HG02973 (cell line): ENCODE results near the gene RNASE11.

ENCODE experiments used
- ATAC-seq: cut with Tn5 transposase; IDR thresholded peaks from one replicate; pipeline ENCODE4 v1.9.1; 2021; ENCODE audit warnings: moderate library complexity; ENCODE audit not compliant: unreplicated experiment

Gene RNASE11

DNA sequence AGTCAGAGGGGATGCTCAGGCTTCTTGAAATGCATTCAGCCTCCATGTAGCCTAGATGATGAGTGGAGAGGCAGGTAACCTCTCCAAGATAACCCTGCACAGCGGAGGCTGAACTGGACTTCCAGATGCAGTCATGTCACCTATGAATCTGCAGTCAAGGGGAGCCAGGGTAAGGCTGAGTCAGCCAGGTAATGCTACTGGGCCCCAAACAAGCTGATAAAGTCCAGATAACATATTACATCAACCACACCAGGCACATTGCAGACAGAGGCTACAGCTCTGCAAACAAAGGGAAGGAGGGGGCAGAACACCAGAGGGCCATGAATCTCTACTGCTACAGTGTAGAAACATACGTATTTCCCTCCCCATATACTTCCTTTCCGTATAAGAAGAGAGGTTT is 40.9 kb downstream of the RNASE11 start:
- ATAC-seq: no peak

DNA sequence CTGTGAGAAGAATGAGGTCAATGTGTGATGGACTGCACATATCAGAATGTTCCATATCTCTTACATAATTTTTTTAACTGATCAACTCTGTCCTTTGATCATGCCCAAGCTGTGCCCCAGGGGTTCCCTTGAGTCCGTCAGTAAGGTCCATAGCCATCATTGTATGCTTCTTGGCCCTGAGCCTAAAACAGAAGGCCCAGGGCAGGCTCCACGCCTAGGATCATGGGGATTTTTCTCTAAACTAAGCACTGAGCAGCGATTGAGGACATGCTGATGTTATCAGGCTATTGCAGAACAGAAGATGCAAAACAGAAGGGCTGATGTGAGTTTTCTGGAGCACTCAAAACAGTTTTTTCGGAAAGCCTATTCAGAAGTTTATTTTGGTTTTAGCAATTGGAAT is 47.9 kb downstream of the RNASE11 start:
- no peak for ATAC-seq
